NCI-H2171 treated with DMSO at 0.1 percent for 48 hours (cell line): ENCODE results near the gene FSTL4.

ENCODE experiments used
- DNase-seq: peaks from one replicate; lab custom pipeline; 2025; lab: John Stamatoyannopoulos, UW

The FSTL4 gene

DNA sequence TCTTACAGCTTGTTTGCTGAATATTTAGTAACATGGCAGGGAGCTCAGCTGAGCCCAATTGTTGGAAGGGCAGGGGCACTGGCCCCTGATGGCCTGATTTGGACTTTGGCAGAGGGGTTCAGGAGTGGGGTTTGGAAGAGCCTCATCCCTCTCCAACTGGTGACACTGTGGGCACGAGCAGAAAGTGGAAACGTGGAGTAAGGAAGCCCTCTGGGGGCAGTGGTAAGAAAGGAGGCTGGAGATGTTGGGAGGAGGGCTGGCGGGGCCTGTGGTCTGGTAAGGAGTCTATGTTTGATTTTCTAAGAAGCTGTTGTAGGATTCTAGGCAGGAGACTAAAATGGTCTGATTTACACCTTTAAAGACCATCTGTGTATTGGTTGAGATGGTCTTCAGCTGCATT, 351.6 kb downstream of the FSTL4 start:
- DNase-seq = no peak

GRCh38 chr5:133259199-133259997, 352.9 kb downstream of the FSTL4 start:
- peak; percentile 81 for DNase-seq

DNA sequence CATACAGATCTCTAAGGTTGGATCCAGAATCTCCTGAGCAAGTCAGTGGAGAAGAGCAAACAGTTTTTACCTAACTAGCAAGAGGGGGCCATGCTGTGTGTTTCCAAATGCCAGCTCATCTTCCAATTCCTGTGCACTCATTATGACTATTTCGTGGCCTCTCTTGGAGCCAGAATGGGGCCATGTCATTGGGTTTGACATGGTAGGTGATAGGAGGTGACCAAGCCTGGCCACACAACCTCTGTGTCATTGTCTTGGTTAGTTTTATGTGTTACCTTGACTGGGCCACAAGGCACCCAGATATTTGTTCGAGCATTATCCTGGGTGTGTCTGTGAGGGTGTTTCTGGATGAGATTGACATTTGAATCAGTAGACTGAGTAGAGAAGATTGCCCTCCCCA, 354.4 kb downstream of the FSTL4 start:
- no peak for DNase-seq

DNA sequence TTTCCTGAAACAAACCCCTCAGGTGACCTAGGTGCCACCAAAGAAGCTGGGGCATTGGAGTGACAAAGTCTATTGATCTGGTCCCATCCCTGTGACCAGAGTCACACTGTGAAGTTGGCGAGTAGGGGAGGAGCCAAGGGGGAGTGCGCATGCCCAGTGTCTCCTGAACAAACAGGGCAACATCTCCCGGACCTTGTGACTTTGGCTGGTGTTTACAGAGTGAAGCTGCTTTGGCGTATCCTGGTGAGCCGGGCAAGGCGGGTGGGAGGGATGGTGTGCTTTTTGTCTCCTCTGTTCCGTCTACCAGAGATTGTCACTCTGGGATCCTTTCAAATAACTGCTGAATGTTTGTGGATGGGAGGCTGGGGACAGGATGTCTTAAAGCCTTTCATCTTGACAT, 356.1 kb downstream of the FSTL4 start:
- no peak for DNase-seq

DNA sequence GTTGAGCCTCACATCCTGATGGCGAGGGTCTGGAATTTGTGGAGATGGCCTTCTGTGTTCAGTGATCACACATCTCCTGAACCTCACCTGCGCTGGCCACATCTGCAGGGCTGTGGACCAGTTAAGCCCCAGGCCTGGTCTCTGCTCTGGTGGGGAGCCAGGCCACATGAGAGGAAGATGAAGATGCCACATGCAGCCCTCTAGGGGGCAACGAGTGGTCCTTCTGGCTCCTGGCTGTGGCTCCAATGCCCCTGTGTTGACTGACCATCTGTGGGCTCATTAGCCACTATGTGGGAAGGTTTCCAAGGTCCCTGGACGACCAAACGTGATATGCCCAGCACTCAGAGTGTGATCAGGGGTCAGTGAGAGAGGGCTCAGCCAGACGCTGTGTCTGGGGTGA, 357.5 kb downstream of the FSTL4 start:
- no peak for DNase-seq

- no peak for DNase-seq
These were observed 358.7 kb downstream of the FSTL4 start for GRCh38 chr5:133253671-133254070.

DNA sequence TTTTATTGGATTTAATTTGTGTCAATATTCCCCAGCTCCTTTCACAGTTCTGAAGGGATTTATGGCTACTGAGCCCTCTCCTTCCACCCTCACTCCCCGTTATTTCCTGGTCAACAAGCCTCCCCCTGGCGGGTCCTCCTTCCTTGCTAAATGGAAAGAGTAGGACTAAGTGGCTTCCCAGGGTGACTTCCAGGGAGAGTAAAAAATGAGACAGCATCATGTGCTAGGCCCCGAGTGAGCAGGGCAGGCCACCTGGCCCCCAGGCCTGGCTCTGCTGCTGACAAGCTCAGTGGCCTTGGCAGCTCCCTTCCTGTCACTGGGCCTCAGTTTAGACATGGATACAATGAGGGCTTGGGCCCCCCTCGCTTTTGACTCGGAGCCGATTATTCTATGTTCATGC, 359.3 kb downstream of the FSTL4 start:
- no peak for DNase-seq

GRCh38 chr5:133252133-133252480, 360.2 kb downstream of the FSTL4 start:
- no peak for DNase-seq

DNA sequence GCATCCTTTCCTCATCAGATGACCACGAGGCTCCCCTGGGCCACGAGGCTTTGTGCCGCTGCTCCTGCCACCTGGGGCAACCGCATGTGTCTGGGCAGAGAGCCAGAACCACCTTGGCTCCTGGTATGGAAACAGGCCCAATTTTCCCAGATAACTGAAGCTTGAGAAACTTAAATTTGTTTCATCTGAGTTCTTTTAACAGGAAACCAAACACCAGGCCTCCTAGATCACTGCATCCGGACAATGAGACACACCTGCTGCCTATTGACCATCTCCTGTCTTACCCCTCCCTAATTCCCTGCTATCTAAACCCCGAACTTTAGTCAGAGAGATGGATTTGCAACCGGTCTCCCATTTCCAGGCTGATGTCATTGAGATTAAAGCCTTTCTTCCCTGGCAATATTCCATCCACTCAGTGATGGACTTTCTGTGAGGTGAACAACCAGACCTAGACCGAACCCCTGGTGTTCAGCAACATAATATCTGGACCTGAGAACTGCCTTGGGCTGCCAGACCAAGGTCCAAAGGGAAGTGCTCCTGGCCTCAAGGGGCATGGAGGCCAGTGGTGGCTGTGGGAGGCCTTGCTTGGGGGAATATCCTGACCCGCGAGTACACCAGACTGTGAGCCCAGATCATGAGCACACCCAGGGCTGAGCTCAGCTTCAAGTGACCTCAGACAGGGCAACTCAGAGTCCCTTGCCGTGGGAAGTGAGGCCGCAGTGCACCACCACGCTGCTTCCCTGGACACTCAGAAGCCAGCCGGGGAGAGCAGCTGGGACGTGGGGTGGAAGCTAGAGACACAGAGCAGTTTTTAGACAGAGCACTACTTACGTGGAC, 360.8 kb downstream of the FSTL4 start:
- peak; percentile 18 for DNase-seq

DNA sequence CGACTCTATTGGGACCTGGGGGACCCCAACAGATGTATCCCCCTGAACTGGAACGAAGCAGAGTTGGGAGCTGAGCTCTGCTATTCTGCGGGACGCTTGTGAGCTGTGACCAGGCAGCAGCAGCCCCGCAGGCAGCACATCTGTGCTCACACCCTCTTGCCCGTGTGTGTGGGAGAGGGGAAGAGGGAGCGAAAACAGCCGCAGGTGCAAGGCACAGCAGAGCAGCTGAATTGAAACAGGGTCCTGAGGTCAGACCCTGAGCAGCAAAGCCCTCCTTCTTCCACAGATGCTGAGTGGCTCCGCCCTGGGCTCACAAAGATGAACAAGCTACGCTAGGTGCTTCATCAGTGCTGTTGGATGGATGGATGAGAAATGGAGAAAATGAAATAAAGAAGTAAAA, 361.8 kb downstream of the FSTL4 start:
- no peak for DNase-seq

DNA sequence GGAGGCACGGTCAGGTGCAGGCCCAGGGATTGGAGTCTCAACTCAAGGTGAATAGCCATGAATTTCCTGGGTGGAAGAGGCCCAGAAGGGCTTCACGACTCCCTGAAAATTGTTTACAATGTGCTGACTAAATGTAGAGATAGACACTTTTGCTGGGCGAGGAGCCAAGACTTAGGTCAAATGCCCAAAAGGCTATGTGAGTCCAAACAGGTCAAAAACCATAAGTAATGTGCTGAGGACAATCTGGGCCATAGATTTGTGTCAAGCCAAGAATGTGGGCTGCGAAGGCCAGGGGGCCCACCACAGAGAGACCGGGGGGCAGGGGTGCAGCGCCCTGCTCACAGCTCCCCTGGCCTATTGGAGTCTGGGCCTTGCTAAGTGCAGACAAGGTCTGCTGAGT, 362.7 kb downstream of the FSTL4 start:
- no peak for DNase-seq

GRCh38 chr5:133247881-133248624, 364.3 kb downstream of the FSTL4 start:
- DNase-seq = no peak

DNA sequence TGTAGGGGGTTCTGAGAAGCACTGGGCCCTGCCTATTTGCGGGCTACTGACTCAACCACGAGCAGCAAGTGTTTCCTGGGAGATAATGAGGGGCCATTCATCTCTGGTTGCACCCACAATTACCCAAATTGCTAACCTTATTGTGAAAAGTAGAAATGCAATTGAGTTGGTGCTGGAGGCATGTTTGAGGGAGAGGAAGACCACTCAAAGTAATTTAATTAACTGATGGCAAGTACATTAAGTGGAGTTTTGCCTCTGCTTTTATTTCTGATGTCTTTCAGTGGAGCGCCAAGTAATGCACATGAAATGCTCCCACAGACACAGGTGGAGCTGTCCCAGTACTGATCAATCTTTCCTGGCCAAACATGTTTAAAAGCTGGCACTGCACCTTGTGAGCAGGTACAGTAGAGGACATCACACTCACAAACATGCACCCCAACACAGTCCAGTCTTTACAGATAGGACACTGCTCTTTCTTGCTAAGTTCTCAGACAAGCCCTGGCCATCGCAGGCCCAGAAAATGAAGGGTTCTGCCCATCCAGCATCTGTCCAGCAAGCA, 365.1 kb downstream of the FSTL4 start:
- no peak for DNase-seq

DNA sequence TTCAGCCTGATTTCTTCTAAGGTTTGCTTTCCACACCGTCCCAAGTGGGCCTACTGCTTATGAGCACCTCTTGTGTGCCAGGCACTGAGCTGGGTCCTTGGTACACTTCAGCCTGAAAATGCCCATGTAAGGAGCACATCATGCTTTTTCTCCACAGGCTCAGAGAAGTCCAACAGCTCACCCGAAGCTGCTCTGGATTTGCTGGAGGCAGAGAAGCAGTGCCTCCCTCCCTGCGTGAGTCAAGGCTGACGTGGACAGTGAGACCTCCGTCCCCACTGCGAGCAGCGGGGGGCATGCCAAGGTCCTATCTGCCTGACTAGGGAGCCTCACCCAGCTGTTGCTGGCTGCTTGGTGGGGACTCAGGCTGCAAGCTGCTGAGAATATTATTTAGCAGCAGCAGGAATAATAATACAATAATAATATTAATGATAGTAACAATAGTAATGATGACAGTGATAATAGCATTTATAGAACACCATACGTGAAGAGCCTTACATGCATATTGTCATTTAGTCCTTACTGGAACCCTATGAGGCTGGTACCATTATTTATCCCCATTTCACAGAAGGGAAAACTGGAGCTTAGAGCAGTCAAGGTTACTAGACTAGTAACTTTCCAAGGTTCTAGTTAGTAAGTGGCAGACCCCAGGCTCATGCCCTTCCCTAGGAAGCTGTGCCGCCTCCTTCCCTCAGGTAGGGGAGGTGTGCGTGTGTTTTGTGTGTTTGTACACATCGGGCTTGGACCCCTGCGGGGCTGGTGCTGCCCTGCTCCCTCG, 365.8 kb downstream of the FSTL4 start:
- no peak for DNase-seq

- no peak for DNase-seq
These were observed 366.3 kb downstream of the FSTL4 start for GRCh38 chr5:133246053-133246370.

- DNase-seq = no peak
These were observed 366.9 kb downstream of the FSTL4 start for GRCh38 chr5:133245191-133246052.

DNA sequence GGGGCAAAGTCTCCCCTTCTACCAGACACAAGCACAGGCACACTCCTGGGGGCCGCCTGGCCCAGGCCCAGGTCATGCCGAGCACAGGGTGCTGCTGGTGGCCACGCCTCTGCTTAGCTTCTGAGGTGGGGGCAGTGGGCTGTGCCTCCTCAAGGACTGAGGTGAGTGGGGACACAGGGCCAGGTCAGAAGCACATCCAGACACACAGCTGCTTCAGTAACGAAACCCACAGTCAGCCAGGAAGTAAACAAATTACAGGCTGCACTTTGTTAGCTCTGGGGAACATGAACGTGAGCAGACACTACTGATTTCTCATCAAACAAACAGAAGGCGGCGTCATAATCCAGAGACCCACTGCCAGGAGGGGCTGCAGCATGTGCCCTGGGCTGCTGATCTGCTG, 368.1 kb downstream of the FSTL4 start:
- no peak for DNase-seq

DNA sequence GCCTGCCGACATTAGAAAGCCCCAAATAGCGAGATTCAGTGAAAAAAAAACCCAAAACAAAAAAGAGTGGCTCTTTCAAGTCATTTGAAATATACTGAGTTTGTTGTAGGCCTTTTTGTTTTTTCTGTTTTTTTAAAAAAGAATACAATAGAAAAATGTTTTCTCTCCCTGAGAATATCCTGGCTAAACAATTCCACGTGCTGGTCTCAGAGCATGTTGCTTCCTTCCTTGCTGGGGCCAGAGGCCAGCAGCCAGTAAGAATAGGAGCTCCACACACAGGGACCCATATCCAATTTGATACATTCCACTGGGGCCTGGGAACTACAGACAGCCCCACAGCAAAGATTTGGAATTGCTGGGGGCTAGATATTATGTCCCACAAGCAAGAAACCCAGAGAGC, 369.1 kb downstream of the FSTL4 start:
- DNase-seq = no peak

- DNase-seq = no peak
These were observed 370.0 kb downstream of the FSTL4 start for GRCh38 chr5:133242221-133242835.
